Central memory CD4-positive, alpha-beta T cell (primary cell): ENCODE data around the gene VRK2.
"Not testable (repeated sequence)": the region's sequence is repeated elsewhere in the genome, so short reads cannot be mapped to it uniquely, and the experiment has no call there.

ENCODE experiments used
- DNase-seq: peaks from one replicate; pipeline ENCODE4 v3.0.0; 2022

The VRK2 gene

DNA sequence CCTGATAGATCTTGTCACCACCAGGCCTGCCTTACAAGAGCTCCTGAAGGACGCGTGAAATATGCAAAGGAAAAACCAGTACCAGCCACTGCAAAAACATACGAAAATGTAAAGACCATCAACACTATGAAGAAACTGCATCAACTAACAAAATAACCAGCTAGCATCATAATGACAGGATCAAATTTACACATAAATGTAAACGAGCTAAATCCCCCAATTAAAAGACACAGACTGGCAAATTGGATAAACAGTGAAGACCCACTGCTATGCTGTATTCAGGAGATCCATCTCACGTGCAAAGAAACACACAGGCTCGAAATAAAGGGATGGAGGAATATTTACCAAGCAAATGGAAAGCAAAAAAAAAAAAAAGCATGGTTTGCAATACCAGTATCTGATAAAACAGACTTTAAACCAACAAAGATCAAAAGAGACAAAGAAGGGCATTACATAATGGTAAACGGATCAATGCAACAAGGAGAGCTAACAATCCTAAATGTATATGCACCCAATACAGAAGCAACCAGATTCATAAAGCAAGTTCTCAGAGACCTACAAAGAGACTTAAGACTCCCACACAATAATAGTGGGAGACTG lies 123.8 kb downstream of the VRK2 start:
- DNase-seq = not testable (repeated sequence)

DNA sequence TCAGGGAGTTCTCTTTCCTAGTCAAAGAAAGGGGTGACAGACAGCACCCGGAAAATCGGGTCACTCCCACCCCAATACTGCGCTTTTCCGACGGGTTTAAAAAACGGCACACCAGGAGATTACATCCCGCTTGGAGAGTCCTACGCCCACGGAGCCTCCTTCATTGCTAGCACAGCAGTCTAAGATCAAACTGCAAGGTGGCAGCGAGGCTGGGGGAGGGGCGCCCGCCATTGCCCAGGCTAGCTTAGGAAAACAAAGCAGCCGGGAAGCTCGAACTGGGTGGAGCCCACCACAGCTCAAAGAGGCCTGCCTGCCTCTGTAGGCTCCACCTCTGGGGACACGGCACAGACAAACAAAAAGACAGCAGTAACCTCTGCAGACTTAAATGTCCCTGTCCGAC lies 125.2 kb downstream of the VRK2 start:
- not testable (repeated sequence) for DNase-seq

DNA sequence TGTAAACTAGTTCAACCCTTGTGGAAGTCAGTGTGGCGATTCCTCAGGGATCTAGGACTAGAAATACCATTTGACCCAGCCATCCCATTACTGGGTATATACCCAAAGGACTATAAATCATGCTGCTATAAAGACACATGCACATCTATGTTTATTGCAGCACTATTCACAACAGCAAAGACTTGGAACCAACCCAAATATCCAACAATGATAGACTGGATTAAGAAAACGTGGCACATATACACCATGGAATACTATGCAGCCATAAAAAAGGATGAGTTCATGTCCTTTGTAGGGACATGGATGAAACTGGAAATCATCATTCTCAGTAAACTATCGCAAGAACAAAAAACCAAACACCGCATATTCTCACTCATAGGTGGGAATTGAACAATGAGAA lies 130.6 kb downstream of the VRK2 start:
- not testable (repeated sequence) for DNase-seq

DNA sequence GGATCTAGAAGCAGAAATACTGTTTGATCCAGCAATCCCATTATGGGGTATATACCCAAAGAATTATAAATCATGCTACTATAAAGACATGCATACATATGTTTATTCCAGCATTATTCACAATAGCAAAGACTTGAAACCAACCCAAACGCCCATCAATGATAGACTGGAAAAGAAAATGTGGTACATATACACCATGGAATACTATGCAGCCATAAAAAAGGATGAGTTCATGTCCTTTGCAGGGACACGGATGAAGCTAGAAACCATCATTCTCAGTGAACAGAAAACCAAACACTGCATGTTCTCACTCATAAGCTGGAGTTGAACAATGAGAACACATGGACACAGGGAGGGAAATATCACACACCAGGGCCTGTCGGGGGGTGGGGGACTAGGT lies 133.6 kb downstream of the VRK2 start:
- not testable (repeated sequence) for DNase-seq

DNA sequence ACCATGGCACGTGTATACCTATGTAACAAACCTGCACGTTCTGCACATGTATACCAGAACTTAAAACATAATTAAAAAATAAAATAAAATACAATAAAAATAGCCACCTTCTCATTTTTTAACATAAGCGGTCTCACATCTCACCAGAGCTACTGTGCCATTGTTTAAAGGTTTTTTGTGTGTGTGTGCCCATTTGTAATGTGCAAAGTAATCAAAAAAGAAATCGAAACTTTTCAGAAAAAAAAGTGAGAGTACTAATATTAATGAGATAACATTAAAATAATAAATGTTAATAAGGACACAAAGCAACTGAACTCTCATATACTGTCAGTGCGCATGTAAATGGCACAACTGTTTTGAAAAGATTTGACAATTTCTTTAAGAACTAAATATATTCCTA lies 134.0 kb downstream of the VRK2 start:
- DNase-seq = no peak

DNA sequence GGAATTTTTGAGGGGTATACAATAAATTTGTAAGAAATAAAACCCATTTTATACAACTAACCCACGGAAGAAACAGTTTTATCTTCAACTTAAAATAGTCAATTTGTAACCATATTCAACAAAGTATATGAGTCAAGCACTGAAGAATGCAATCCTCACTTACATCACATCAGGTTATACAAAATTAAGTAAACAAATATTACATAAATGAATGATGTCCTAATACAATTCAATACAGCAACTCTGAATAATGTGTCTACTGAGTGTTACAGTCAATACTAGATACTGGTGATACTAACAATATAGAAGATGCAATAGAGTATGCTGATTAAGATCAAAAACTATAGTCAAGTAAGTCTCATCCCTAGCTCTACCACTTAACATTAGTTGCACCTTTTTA lies 135.9 kb downstream of the VRK2 start:
- no peak for DNase-seq

DNA sequence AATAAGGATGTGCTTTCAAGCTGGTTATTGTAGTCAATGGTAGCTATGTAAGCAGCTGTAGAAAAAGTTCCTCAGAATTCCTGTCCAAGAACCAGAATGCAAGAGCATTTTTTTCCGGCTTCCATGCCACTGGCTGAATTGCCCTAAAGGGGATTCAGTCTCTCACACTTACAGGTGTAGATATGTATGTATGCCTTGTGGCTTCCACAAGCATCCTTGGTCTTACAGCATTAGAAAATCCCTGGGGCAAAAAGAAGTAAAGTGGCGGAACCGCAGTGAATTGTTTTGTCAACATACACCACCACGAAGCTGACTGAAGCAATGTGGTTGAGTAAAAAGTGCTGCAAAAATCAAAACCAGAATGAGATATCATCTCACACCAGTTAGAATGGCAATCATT lies 139.9 kb downstream of the VRK2 start:
- no peak for DNase-seq

DNA sequence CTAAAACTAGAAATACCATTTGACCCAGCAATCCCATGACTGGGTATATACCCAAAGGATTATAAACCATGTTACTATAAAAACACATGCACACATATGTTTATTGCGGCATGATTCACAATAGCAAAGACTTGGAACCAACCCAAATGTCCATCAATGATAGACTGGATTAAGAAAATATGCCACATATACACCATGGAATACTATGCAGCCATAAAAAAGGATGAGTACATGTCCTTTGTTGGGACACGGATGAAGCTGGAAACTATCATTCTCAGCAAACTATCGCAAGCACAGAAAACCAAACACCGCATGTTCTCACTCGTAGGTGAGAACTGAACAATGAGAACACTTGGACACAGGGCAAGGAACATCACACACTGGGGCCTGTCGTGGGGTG lies 140.4 kb downstream of the VRK2 start:
- not testable (repeated sequence) for DNase-seq

DNA sequence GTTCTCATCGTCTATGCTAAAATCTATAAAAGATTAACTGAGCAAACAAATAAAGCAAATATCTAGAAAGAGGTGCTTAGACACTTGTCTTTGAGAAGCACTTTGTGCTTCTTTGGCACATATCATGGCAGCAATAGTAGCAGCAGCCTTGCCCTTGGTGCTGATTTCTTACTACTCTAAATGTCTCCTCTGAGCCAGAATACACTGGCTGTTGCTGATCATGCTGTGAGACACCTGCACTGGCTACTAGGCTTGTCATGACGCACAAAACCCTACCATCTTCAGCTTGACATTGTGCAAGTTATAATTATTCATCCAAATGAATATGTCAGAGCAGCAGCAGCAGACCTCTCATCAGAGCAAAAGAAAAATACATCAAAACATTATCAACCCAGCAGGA lies 147.9 kb downstream of the VRK2 start:
- no peak for DNase-seq

DNA sequence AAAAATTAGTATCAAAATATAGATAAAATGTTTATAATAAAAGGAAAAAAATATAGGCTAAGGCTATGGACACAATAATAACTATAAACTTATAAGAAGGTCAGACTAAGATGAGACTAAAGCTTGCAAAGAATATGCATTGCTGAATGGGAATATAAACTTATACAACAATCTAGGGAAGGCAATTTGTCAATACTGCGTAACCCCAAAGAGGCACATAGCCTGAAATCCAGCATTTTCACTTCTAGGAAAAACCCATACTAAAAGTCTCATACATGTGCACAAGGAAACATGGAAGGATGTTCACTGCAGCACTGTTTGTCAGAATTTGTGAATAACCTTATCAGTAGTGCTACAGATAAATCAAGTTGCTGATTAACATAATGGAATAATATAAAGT lies 149.1 kb downstream of the VRK2 start:
- no peak for DNase-seq

DNA sequence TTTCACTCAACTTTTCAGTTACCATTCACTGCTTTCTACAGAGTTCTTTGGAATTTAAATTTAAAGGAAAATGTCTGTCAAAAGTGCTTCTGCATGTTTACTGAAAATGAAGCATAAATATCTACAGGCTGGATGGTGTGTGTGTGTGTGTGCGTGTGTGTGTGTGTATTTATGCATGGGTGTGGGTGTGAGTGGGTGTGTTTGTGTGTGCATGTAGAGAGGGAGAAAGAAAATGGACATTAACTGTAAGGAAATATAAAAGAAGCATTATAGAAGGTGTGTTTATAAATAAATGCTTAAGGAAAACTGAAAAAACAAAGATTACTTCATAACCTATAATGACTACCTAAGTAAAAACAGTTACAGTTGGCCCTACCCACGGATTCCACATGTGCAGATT lies 151.3 kb downstream of the VRK2 start:
- DNase-seq = no peak

DNA sequence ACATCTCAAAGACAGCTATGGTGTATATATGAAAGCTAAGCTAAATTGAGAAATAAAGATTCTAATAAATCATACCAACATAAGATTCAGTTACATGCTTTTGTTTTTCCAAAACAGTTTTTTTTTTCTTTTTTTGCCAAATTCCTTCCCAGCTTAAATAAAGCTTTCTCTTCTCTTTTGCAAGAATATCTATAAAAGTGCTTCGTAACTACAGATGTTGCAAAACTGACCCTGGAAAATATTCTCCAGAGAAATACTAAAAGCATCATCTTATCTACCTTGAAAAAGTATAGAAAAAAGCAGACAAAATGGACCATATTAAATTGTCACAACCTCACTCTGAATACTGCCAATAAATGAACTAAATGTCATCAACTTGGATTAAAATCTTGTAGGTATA lies 155.8 kb downstream of the VRK2 start:
- DNase-seq = no peak

DNA sequence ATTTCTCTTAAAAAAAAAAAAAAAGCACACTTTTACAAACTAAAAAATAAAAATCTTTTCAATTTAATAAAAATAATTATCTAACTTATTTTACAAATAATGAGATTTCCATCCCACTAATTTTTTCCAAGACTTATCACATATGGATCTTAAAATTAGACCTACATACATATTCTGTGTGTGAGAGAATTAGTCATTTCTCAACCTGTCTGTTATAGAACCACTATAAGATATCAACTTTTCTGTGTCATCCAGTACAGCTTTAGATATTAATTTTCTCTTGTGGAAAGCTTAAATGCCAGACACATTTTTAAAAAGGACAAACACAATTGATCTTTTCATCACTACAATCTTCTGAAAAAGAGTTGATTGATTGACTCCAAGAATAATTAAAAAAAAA lies 156.4 kb downstream of the VRK2 start:
- no peak for DNase-seq

DNA sequence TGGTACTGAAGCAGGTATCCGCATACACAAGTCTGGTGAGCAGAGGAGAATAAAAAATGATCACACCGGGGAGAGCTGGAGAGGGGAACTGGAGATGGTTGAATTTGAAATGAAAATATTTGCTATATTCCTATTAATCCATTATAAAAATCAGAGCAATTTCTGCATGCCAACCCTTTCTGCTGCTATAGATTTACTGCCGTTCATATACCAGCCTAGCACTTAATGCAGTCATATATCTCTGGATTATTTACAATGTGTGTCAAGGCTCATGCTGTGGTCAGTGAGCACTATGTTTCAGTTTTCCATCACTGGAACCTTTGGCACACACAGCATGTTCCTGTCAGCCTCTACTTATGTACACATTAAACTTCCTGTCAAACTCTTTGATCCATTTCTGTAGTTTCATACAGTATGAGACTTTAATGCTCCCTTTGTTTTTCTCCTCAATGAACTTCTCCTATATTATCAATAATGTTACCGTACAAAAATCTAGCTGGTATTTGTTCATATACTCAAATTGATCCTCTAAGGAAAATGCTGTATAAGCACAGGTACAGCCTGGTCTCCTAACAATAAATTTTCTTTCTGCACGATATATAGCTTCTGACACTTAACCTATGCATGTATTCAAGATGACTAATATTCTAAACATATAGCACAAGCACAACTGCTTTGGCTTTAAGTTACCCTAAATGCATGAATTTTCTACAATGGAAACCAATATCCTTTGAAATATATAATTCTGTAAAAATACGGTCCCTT lies 157.8 kb downstream of the VRK2 start:
- DNase-seq = no peak

DNA sequence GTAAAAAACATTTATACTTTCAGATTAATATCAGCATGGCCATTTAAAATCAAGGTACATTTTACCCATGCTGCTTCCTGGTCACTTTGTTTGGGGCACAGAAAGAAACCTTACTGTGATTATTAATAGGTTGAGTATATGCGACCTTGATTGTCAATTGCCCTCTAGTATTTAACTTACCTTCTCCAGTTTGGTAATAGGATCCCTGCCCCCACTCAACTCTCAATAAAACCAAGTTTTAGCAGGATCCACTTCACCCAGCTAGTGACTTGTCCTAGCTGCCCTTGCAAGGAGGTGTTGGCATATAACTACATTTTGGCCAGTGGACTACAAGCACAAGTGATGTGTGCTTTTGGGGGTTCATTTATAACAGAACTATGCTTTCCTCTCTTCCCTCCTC lies 160.2 kb downstream of the VRK2 start:
- no peak for DNase-seq

DNA sequence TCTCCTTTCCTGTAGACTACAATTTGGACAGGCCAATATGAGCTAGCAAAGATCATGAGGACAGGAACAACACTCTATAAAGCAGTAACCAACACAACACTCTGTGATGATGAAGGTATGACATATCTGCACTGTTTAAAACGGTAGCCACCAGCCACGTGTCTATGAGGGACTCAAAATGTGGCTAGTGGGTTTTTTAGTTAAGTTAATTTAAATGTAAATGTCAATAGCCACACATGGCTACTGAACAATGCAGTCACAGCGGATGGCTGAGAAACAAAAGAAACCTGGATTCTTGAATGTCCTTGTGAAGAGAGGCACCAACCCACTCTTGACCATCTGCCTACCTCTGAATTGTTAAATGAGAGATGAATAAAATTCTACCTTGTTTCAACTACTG lies 160.6 kb downstream of the VRK2 start:
- no peak for DNase-seq
